Motor neuron (in vitro differentiated cells): ENCODE data around the gene SDHD. TPM values are rescaled to one million over a fixed set of nuclear protein-coding genes. Genes with fewer than 3 reads are reported as not detected.

Experiments used
- total RNA-seq, 8 experiments: library from RNA; unstranded; fragments of 300-600 nt; gene quantifications; 2 replicates each; pipeline versions ENCODE4 v1.2.3 to v1.2.4, GENCODE V29; 2022

Gene SDHD
- total RNA-seq, 8 experiments from 2014 or later: 30.2 to 158 (median 59.3) TPM

Other genes starting within 250 kb of the SDHD start
- gene ALG9, start 215.3 kb upstream of the SDHD start, total RNA-seq: 10 to 100 TPM; 46.9 to 57.0 (median 53.9) TPM
- gene FDXACB1, start 207.7 kb upstream of the SDHD start, total RNA-seq: 1 to 10 TPM; 2.6 to 4.8 (median 3.5) TPM
- 10 to 100 TPM; 25.9 to 72.1 (median 34.5) TPM for gene CFAP68, start 207.3 kb upstream of the SDHD start, total RNA-seq
- gene CRYAB, start 175.1 kb upstream of the SDHD start, total RNA-seq: 100 to 1,000 TPM in 2 of 8 experiments, 10 to 100 TPM in 4, 1 to 10 TPM in 1, under 1 TPM in 1; 0.46 to 336 (median 29.1) TPM
- 1 to 10 TPM in 3 of 8 experiments, under 1 TPM in 4, not detected in 1; 0.11 to 5.1 (median 0.81) TPM for gene HSPB2, start 174.1 kb upstream of the SDHD start, total RNA-seq
- gene C11orf52, start 168.0 kb upstream of the SDHD start, total RNA-seq: 1 to 10 TPM in 3 of 8 experiments, under 1 TPM in 5; 0.27 to 7.3 (median 0.55) TPM
- gene DIXDC1, start 149.5 kb upstream of the SDHD start, total RNA-seq: 10 to 100 TPM; 20.1 to 47.0 (median 38.0) TPM
- 10 to 100 TPM; 23.4 to 70.2 (median 36.8) TPM for gene DLAT, start 61.5 kb upstream of the SDHD start, total RNA-seq
- gene PIH1D2, start 12.9 kb upstream of the SDHD start, total RNA-seq: 10 to 100 TPM in 1 of 8 experiments, 1 to 10 TPM in 7; 2.1 to 20.3 (median 3.2) TPM
- gene NKAPD1, start 12.6 kb upstream of the SDHD start, total RNA-seq: 10 to 100 TPM; 21.8 to 42.5 (median 37.1) TPM
- gene TIMM8B, start 117 bp upstream of the SDHD start, total RNA-seq: 100 to 1,000 TPM in 7 of 8 experiments, 10 to 100 TPM in 1; 94.3 to 189 (median 128) TPM
- gene IL18, start 77.2 kb downstream of the SDHD start, total RNA-seq: 10 to 100 TPM in 1 of 8 experiments, 1 to 10 TPM in 4, under 1 TPM in 2, not detected in 1; 0.25 to 15.0 (median 1.7) TPM
- 1 to 10 TPM in 1 of 8 experiments, under 1 TPM in 3, not detected in 4; 0.17 to 1.1 (median 0.41) TPM for gene TEX12, start 80.5 kb downstream of the SDHD start, total RNA-seq
- gene BCO2, start 88.6 kb downstream of the SDHD start, total RNA-seq: 10 to 100 TPM in 5 of 8 experiments, 1 to 10 TPM in 3; 4.0 to 66.9 (median 11.2) TPM
- 10 to 100 TPM; 35.8 to 82.5 (median 46.3) TPM for gene PTS, start 139.6 kb downstream of the SDHD start, total RNA-seq
- under 1 TPM in 5 of 8 experiments, not detected in 3; 0.16 to 0.67 (median 0.28) TPM for gene PLET1, start 174.0 kb downstream of the SDHD start, total RNA-seq